GM18505 (cell line): Measurements from ENCODE around the gene LEFTY1.
"Not testable (repeated sequence)": the region's sequence is repeated elsewhere in the genome, so short reads cannot be mapped to it uniquely, and the experiment has no call there.

ENCODE experiments used
- ATAC-seq: cut with Tn5 transposase; IDR thresholded peaks from one replicate; pipeline ENCODE4 v1.9.1; 2021; ENCODE audit not compliant: unreplicated experiment
- POLR2A ChIP-seq: IDR thresholded peaks from 4 replicates; pipeline ENCODE4 v1.6.1; 2011; ENCODE audit warnings: borderline replicate concordance; ENCODE audit not compliant: insufficient read depth, insufficient read length; ENCODE audit errors: extremely low read depth

The LEFTY1 gene

GRCh38 chr1:225890346-225891228 lies 1.6 kb upstream of the LEFTY1 start:
- ATAC-seq = no peak
- no peak for TF ChIP-seq POLR2A

GRCh38 chr1:225889743-225890142 lies 797 bp upstream of the LEFTY1 start:
- ATAC-seq = no peak
- TF ChIP-seq POLR2A = no peak

- ATAC-seq = no peak
- TF ChIP-seq POLR2A = no peak
Observed at GRCh38 chr1:225888289-225888897, 553 bp downstream of the LEFTY1 start.

- not testable (repeated sequence) for ATAC-seq
Observed at GRCh38 chr1:225887554-225888288, 1.2 kb downstream of the LEFTY1 start.

GRCh38 chr1:225887030-225887314 lies 2.0 kb downstream of the LEFTY1 start:
- no peak for ATAC-seq
- no peak for TF ChIP-seq POLR2A

GRCh38 chr1:225886159-225887029 lies 2.6 kb downstream of the LEFTY1 start:
- TF ChIP-seq POLR2A = no peak
- no peak for ATAC-seq

GRCh38 chr1:225885336-225885735 lies 3.6 kb downstream of the LEFTY1 start:
- no peak for ATAC-seq
- no peak for TF ChIP-seq POLR2A

GRCh38 chr1:225883616-225884265 lies 5.2 kb downstream of the LEFTY1 start:
- no peak for TF ChIP-seq POLR2A
- no peak for ATAC-seq

GRCh38 chr1:225882694-225883615 lies 6.0 kb downstream of the LEFTY1 start:
- TF ChIP-seq POLR2A = no peak
- ATAC-seq = no peak

GRCh38 chr1:225881959-225882693 lies 6.8 kb downstream of the LEFTY1 start, which contains the start of gene TMEM63A:
TSS of gene TMEM63A (minus strand) at chr1:225882380. CDS start at chr1:225877580, 4,800 bp downstream.
- peak; percentile 70 for TF ChIP-seq POLR2A
- ATAC-seq = peak; percentile 68
